Astrocyte (in vitro differentiated cells and primary cell): ENCODE data around the gene MICU2.

ENCODE experiments used
- EZH2 ChIP-seq: IDR thresholded peaks from 2 replicates; pipeline ENCODE4 v1.6.1; 2012; ENCODE audit warnings: mild to moderate bottlenecking, low read length, inconsistent platforms; ENCODE audit not compliant: insufficient read depth
- TF ChIP-seq, protein P1 (sequence below): IDR thresholded peaks from 2 replicates; pipeline ENCODE4 v1.5.1; 2011; ENCODE audit warnings: low read depth, mild to moderate bottlenecking, inconsistent platforms, low read length, moderate library complexity; ENCODE audit not compliant: insufficient read depth

DNA sequence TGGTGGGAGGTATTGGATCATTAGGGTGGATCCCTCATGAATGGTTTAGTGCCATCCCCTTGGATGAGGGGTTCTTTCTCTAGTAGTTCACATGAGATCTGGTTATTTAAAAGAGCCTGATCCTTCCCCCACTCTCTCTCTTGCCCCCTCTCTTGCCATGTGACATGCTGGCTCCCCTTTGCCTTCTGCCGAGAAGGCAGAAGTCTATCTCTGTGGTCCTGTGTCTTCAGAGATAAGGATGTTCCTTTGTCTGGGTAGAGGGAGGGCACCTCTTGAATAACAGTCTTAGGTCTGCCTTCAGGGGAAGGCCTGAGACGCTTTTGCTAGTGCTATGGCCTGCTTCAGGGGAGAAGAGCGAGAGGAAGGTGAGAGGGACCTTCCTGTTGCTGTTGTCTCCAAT, 142.8 kb downstream of the MICU2 start:
- no peak for TF ChIP-seq EZH2
- TF ChIP-seq, protein P1, sequence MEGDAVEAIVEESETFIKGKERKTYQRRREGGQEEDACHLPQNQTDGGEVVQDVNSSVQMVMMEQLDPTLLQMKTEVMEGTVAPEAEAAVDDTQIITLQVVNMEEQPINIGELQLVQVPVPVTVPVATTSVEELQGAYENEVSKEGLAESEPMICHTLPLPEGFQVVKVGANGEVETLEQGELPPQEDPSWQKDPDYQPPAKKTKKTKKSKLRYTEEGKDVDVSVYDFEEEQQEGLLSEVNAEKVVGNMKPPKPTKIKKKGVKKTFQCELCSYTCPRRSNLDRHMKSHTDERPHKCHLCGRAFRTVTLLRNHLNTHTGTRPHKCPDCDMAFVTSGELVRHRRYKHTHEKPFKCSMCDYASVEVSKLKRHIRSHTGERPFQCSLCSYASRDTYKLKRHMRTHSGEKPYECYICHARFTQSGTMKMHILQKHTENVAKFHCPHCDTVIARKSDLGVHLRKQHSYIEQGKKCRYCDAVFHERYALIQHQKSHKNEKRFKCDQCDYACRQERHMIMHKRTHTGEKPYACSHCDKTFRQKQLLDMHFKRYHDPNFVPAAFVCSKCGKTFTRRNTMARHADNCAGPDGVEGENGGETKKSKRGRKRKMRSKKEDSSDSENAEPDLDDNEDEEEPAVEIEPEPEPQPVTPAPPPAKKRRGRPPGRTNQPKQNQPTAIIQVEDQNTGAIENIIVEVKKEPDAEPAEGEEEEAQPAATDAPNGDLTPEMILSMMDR: no peak
